ENCODE results near the gene MACF1. TPM values are rescaled to one million over a fixed set of nuclear protein-coding genes. Genes with fewer than 3 reads are reported as not detected.
"Not testable (repeated sequence)": the region's sequence is repeated elsewhere in the genome, so short reads cannot be mapped to it uniquely, and the experiment has no call there.

The MACF1 gene
- total RNA-seq, 4 donors from 2014 or later, result 230 to 378 (median 300) TPM

DNA sequence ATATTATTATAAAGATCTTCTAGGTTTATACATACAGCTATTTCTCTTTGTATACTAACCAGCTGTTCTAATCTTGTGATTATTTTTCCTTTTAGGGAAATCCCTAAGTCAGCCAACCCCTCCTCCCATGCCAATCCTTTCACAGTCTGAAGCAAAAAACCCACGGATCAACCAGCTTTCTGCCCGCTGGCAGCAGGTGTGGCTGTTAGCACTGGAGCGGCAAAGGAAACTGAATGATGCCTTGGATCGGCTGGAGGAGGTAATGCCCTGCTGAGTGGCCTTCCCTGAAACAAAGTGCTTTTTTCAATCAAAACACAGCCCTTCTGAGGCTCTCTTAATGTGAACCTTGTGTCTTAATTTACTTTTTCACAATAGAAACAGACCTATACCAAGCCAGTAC is 254.5 kb downstream of the MACF1 start:
- no peak for DNase-seq (ENCODE audit: low spot score)
- TF ChIP-seq, protein P1, sequence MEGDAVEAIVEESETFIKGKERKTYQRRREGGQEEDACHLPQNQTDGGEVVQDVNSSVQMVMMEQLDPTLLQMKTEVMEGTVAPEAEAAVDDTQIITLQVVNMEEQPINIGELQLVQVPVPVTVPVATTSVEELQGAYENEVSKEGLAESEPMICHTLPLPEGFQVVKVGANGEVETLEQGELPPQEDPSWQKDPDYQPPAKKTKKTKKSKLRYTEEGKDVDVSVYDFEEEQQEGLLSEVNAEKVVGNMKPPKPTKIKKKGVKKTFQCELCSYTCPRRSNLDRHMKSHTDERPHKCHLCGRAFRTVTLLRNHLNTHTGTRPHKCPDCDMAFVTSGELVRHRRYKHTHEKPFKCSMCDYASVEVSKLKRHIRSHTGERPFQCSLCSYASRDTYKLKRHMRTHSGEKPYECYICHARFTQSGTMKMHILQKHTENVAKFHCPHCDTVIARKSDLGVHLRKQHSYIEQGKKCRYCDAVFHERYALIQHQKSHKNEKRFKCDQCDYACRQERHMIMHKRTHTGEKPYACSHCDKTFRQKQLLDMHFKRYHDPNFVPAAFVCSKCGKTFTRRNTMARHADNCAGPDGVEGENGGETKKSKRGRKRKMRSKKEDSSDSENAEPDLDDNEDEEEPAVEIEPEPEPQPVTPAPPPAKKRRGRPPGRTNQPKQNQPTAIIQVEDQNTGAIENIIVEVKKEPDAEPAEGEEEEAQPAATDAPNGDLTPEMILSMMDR (IDR thresholded peaks at IDR 0.05), result no peak
- no peak for ATAC-seq (ENCODE audit: low FRiP score)

DNA sequence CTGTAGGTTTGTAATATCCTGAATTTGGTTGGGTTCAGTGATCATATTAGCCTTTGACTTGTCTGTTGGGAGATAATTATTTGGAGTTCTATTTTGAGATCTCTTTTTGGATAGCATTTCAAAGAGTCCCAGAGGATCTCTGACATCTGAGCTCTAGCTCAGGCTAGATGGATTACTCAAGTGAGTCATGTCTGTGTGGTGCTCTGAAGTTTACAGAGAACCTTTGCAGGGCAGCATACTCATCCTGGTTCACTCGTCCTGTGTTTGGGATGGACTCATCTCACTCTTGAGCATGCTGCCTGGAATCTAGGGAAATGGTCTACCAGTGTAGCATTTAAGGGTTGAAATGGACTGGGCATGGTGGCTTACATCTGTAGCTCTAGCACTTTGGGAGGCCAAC is 257.6 kb downstream of the MACF1 start:
- ATAC-seq (ENCODE audit: low FRiP score) (no peak), DNase-seq (ENCODE audit: low spot score) (no peak)
- TF ChIP-seq, protein P1 (IDR thresholded peaks at IDR 0.05), result no peak

DNA sequence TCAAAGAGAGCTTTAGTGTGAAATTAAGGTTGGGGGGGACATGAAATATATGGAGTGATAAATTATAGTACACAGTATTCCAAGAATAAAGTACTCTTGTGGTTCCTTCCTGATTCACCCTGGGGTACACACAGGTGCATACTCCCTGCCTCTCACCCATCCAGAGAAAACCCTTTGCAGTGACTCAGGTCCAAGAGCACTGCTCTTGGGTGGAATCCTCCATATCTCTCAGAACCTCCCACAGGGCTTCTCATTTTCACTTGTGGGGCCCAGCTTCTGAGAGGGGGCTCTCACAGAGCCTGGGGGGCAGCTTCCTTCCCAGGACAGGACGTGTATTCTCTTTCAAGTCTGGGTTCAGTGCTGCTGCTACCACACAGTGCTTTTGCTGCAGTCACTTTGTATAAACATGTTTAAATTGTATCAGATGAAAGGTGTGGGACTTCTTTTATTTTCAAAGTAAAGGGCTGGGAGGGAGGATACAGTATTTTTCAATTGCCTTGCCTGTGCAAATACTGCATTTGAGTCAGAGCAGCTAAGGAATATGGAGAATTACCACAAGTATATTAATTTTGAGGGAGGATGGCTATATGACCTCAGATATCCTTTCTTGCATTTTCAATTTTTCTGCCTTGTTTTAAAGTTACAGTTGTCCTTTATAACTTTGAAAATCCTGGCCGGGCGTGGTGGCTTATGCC is 262.1 kb downstream of the MACF1 start:
- DNase-seq (ENCODE audit: low spot score) (no peak), ATAC-seq (ENCODE audit: low FRiP score) (no peak)

DNA sequence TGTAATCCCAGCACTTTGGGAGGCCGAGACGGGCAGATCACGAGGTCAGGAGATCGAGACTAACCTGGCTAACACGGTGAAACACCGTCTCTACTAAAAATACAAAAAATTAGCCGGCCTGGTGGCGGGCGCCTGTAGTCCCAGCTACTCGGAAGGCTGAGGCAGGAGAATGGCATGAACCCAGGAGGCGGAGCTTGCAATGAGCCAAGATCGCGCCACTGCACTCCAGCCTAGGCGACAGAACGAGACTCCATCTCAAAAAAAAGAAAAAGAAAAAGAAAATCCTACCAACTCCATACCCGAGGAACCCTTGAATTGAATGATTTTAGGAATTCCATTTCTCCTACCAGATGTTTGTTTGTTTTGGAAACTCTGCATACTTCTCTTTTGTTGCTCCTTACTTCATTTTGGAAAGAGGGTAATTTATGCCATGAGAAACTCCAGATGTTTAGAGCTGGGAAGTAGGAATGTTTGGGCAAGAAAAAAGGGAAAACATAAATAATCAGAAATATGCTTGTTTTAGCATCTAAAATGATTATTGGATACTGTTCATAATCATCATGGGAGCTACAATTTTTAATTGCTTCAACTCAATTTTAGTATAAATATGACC is 262.7 kb downstream of the MACF1 start:
- not testable (repeated sequence) for DNase-seq (ENCODE audit: low spot score)

More for the DNA sequence above, 262.1 kb downstream of the MACF1 start:
- TF ChIP-seq, protein P1 (IDR thresholded peaks at IDR 0.05), result no peak

DNA sequence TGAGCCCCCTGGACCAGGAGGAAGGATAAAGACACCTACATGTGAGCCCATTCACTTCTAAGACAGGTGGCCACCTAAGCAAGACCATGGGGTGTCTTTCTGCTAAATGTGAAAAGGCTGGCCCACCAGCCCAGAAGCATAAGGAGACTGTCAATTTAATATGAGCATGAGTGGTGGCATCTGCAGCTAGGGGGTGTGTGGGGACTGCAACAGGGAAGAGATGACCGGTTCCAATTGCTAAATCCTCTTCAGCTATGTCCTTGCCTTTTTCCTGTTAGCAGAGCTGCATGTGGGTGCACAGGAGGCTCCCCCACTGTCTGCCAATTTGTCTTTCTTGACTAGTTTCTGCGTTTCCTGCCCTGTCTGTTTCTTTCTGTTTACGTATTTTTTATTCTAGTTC is 264.7 kb downstream of the MACF1 start:
- ATAC-seq (ENCODE audit: low FRiP score) (no peak), DNase-seq (ENCODE audit: low spot score) (no peak)
- TF ChIP-seq, protein P1 (IDR thresholded peaks at IDR 0.05), result no peak

More for the DNA sequence above, 262.7 kb downstream of the MACF1 start:
- not testable (repeated sequence) for ATAC-seq (ENCODE audit: low FRiP score)

DNA sequence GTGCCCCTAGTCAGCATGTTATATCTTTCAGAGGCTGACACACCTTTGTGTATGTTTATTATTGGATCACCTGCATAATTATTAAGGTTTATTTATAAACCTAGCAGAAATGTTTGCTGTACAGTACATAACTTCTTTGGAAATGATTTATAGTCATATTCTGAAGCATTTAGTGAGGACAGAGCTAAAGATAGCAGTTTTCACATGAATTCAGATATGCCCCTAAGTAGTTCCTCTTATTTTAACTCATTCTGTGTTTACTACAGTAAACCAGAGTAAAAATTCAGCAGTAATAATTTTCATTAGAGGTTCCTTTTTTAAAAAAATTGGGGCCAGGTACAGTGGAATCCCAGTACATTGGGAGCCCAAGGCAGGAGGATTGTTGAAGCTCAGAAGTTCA is 265.5 kb downstream of the MACF1 start:
- DNase-seq (ENCODE audit: low spot score) (no peak), ATAC-seq (ENCODE audit: low FRiP score) (no peak)
- TF ChIP-seq, protein P1 (IDR thresholded peaks at IDR 0.05), result no peak

DNA sequence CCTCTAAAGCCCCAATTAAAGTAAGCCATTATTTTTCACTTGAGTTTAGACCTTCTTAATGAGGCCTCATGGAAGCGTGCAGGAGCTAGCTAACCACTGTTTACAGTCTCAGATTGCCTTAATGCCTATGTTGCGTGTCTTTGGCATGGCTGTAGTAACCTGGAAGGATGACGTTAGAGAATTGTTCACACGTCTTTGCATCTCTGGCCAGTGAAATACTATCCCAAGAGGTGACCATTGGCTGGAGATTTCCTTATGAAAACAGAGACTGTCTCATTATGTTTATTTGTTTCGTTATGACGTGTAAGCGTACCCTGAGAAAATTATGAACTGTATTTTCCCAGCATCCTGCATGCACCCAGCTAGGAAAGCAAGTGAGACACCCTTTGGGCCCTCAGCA is 268.3 kb downstream of the MACF1 start:
- TF ChIP-seq, protein P1 (IDR thresholded peaks at IDR 0.05), result no peak
- DNase-seq (ENCODE audit: low spot score) (no peak), ATAC-seq (ENCODE audit: low FRiP score) (no peak)
